Activated T-helper 1 cell treated with anti-CD3 and anti-CD28 coated beads, Interleukin-2, amount 50 U/mL, for 16 hours (primary cell): Measurements from ENCODE around the gene QSOX2.

Source experiments
- DNase-seq, 2 donors: peaks; one replicate each; pipeline ENCODE4 v3.0.0-alpha.2; 2020; ENCODE audit warnings: low read depth in 1 of 2, low spot score in 1 of 2

Gene QSOX2

GRCh38 chr9:136265561-136266355, 20.1 kb upstream of the QSOX2 start:
- no peak for DNase-seq

- DNase-seq = no peak
These were observed 19.1 kb upstream of the QSOX2 start for GRCh38 chr9:136264441-136265405.

- DNase-seq = no peak
These were observed 18.4 kb upstream of the QSOX2 start for GRCh38 chr9:136264031-136264430.

GRCh38 chr9:136262671-136263178, 17.1 kb upstream of the QSOX2 start:
- DNase-seq = no peak

DNA sequence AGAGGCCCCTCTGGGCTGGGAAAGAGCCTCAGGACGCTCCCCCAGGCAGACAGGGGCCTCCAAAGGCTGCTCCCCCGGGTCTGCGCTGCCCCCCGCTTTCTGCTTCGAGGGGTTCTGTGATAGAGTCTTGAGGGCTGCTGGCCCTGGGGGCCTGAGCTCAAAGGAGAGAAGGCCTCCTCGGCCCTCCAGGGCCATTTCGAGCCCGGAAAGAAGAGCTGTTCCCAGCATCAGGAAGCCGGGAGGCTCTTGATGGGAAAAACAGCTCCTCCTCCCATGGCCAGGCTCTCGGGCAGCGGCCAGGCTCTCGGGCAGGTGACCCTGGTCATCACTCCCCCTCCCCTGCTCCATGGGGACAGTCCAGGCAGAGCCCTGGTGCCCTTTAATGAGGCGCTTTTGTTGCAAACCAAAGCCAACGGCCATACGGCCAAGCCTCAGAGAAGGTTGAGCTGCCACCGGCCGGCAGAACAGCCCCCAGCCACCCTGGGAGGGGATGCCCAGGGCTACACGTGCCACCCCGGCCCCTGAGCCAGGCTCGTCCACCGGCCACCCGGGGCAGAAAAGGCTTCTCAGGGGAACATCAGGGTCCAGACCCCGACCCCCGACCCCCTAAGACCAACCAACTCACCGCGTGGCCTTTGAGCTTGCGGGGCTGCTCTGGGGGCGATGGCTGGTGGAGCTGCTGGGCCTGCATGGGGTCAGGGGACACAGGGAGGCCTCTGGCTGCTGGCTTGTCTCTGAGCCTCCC, 16.2 kb upstream of the QSOX2 start:
- DNase-seq = no peak

GRCh38 chr9:136260936-136261472, 15.4 kb upstream of the QSOX2 start:
- no peak for DNase-seq

GRCh38 chr9:136260521-136260920, 14.9 kb upstream of the QSOX2 start:
- no peak for DNase-seq

- no peak for DNase-seq
These were observed 14.2 kb upstream of the QSOX2 start for GRCh38 chr9:136259836-136260235.

- no peak for DNase-seq
These were observed 13.9 kb upstream of the QSOX2 start for GRCh38 chr9:136259517-136259813.

- no peak for DNase-seq
These were observed 13.3 kb upstream of the QSOX2 start for GRCh38 chr9:136258786-136259516.

- DNase-seq = no peak
These were observed 12.7 kb upstream of the QSOX2 start for GRCh38 chr9:136258299-136258625.

DNA sequence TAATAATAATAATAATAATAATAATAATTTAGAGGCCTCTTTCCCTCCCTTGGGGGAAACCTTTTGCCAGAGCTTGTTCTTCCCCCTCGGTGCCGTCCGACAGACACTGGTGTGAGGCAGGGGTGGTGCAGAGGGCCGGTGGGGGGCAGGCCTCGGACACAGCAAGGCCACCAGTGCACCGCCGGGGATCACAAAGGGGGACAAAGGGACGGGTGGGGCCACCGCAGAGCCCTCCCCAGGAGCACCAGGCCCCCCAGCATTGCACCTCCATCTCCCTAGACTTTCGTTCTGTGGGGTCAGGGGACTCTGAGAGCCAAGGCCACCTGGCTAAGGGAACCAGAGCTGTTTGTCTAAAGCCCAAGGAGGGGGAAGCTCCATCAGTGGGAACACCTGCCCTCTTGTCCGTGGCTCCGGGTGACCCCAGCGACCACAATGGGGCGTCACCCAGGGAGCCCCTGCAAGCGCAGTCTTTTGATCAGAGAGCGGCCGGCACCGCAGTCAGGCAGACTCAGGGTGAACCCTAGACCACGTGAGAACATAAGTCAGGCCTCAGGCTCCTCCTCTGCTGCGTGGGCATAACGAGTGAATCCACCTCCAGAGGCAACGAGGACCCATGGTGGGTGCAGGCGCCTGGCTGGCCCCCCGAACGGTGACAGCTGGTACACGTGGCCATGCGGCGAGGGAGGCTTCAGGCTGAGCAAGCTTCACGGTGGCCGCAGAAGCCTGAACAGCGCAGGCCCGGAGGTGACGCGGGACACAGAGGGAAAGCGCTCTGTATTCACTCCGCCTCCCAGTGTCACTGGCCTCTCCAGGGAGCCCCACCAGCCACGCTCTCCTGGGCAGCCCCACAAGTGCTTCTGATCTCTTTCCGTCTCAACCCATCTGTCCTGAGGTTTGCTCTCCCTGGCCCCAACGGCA, 12.0 kb upstream of the QSOX2 start:
- DNase-seq = no peak

DNA sequence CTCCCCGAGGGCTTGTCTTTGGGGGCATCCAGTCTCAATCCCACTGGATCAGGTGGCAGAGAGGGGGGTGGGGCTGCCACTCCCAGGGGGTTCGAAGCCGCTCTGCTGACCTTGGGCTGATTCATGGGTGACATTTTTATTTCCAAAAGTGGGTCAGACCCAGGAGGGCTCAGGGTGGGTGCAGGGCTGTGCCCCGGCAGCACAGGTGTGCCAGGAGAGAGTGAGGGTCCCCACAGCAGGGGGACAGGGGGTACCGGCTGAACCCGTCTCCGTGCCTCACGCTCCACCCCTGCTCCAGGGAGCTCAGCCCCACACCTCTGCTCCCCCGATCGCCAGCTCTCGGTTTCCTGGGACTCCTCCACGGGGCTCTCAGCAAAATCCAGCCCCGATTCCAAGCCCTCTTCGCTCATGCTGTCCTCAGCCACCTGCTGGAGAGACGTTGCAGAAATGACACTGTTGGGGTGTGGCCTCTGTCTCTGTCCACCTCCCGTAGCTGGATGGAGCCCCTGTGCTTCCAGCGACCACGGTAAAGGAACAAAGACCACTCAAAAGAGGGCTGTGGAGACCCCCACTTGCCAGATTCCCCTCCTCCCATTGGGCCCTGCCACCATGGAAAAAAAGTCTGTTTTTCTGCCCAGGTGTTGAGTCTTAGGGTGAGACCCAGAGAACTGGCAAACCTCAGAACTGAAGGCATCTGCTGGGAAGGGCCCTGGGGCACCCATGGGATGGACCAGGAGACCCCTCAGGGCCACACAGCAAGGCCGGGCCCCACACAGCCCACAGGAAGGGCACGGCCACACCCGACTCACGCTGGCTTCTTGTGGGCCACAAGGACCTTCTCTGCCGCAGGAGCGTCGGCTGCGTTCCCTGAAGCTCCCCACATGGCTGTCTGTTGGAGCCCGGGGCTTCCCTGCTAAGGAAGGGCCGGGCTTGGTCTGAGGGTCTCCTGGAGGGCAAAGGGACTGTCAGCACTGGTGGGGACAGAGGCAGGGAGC, 10.6 kb upstream of the QSOX2 start:
- DNase-seq = no peak

DNA sequence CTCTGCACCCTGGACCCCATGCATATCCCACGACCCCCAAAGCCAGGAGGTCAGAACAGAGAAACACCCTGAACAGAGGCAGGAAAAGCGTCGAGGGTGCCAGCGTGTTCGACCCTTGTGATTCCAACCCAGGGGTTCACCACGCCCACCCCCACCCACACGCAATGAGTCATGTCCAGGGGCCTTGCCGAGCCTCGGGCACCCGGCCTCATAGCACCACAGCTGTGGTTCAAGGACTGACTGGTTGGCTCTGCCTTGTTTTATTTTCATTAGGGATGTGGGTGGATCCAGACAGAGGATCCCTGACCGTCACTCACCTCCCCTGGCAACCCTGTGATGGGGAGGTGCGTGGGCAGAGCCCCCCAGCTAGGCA, 9.5 kb upstream of the QSOX2 start:
- DNase-seq = no peak

GRCh38 chr9:136254381-136255165, 9.0 kb upstream of the QSOX2 start:
- no peak for DNase-seq

DNA sequence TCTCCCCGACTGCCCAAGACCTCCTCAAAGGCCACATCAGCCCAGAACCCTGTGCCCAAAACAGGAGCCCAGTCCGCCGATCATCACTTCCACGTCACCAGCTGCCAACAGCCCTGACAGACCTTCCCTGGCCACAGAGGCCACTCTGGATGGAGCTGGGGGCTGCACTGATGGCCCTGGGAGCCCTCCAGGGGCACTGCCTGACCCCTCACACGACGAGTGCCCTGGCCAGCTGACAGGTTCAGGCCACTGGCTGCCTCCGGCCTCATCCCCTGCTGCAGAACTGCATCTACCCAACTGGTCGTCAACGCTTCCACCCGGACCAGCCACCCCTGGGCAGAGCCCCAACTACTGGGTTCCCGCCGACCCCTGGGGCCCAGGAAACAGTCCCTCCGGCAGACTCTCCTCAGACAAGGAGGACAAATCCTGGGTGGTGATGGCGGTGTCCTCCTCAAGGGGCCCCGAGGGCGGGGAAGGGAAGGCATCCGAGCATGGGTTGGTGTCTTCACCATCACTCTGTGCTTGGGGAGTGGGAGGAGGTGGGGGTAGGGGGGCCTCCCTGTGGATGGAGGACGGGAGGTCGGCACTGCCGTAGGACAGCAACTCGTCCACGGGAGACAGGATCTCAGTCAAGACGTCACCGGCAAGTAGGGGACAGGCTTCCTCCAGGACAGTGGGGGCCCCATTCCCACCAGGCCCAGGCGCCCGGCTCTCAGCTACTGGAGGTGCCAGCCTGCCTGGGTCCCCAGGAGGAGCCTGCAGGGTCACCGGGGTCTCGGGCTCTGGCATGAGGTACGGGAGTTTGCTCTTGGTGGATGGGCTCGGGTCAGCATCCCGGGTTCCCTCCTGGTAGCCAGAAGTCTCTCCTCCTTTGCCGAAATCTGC, 7.9 kb upstream of the QSOX2 start:
- DNase-seq = no peak

- DNase-seq = no peak
These were observed 7.2 kb upstream of the QSOX2 start for GRCh38 chr9:136252846-136253245.
